NCI-H1048 (cell line): ENCODE measurements around the gene KCTD16.

Experiments
- DNase-seq: peaks from one replicate; lab custom pipeline; 2025; lab: John Stamatoyannopoulos, UW

The KCTD16 gene

DNA sequence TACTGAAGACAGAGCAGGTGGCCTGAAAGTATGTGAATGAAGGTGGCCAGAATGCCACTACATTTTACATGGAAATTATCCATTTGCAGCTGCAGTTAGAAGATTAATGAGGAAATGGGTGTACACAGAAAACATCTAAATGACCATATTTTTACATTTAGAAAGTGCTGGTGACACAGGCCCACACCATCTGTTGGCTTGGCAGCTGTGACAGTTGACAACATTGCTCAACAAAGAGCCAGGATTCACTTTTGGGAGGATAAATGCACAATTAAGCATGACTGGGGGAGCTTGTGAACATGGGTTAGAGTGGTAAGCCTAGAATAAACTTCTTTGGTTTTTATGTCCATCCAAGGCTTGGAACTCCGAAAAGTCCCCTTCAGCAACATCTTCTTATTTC is 360.5 kb downstream of the KCTD16 start:
- DNase-seq: no peak
